ENCODE data around the gene IPO9.

Gene IPO9

GRCh38 chr1:201889090-201889968 is 60.4 kb downstream of the IPO9 start:
- H3K4me3 ChIP-seq (ENCODE audit: control insufficient read depth, low read depth, low read length): peak overlapping the region; percentile 67
- TF ChIP-seq CTCF (conservative IDR thresholded peaks at IDR 0.05; ENCODE audit: control insufficient read depth, insufficient read depth, low read depth, low read length): no peak
- no peak for DNase-seq (ENCODE audit: low read depth)

DNA sequence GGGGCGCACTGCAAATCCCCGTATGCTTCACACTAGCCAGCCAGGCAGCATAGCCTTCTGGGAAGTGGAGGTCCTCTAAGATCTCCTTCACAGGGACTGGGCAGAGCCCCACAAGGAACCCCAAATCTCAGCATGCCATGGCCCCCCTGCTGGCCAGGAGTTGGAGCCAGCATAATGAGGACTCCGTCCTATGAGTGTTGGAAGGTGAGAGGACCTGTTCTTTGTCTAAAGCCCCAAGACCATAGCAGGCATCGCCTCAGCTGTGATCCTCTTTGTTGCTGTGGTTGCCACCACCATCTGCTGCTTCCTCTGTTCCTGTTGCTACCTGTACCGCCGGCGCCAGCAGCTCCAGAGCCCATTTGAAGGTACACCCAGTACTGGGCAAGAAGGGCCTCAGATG is 61.3 kb downstream of the IPO9 start:
- no peak overlapping the region for H3K4me3 ChIP-seq (ENCODE audit: control insufficient read depth, low read depth, low read length)
- TF ChIP-seq CTCF (conservative IDR thresholded peaks at IDR 0.05; ENCODE audit: control insufficient read depth, insufficient read depth, low read depth, low read length): no peak
- DNase-seq (ENCODE audit: low read depth): no peak

- TF ChIP-seq CTCF (conservative IDR thresholded peaks at IDR 0.05; ENCODE audit: control insufficient read depth, insufficient read depth, low read depth, low read length): no peak
- no peak for DNase-seq (ENCODE audit: low read depth)
- no peak overlapping the region for H3K4me3 ChIP-seq (ENCODE audit: control insufficient read depth, low read depth, low read length)
Observed at GRCh38 chr1:201890806-201891450, 62.0 kb downstream of the IPO9 start.

DNA sequence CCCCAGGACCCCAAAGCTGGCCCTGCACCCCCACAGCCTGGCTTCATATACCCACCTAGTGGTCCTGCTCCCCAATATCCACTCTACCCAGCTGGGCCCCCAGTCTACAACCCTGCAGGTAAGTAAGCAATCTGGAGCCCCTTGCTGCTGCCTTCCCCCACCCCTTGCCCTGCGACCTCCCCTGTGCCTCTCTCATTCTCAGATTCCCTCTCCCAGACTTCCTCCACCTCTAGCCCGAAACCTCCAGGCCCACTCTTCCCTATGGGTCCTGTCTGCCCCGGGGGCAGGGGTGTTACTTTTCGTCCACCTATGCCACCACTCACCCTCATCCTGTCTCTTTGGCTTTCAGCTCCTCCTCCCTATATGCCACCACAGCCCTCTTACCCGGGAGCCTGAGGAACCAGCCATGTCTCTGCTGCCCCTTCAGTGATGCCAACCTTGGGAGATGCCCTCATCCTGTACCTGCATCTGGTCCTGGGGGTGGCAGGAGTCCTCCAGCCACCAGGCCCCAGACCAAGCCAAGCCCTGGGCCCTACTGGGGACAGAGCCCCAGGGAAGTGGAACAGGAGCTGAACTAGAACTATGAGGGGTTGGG is 62.6 kb downstream of the IPO9 start:
- no peak for DNase-seq (ENCODE audit: low read depth)
- TF ChIP-seq CTCF (conservative IDR thresholded peaks at IDR 0.05; ENCODE audit: control insufficient read depth, insufficient read depth, low read depth, low read length): no peak
- no peak overlapping the region for H3K4me3 ChIP-seq (ENCODE audit: control insufficient read depth, low read depth, low read length)

GRCh38 chr1:201892211-201892610 is 63.3 kb downstream of the IPO9 start:
- no peak overlapping the region for H3K4me3 ChIP-seq (ENCODE audit: control insufficient read depth, low read depth, low read length)
- DNase-seq (ENCODE audit: low read depth): no peak
- TF ChIP-seq CTCF (conservative IDR thresholded peaks at IDR 0.05; ENCODE audit: control insufficient read depth, insufficient read depth, low read depth, low read length): no peak

DNA sequence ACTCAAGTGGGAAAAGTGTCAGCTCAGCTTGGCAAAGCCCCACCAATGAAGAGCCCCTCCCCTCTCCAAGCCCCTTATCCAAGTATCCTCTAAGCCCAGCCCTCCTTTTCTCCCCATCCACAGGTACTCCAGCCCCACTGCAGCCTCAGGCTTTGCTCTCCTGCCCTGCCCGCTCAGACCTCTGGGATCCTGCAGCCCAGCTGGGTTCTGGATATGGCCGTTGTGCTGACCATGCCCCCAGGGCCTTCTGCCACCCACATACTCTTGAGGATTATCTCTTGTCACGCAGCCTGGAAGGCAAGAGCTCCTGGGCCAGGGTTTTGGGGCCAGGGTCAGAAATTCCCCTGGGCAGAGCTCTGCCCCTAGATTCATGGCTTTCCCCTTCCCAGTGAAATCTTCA is 64.5 kb downstream of the IPO9 start:
- H3K4me3 ChIP-seq (ENCODE audit: control insufficient read depth, low read depth, low read length): no peak overlapping the region
- no peak for TF ChIP-seq CTCF (conservative IDR thresholded peaks at IDR 0.05; ENCODE audit: control insufficient read depth, insufficient read depth, low read depth, low read length)

More for the DNA sequence above, 64.5 kb downstream of the IPO9 start:
- DNase-seq (ENCODE audit: low read depth): no peak
